H1 (cell line): ENCODE measurements around the gene PTPRT. TPM values are rescaled to one million over a fixed set of nuclear protein-coding genes. Genes with fewer than 3 reads are reported as not detected.

Source experiments
- CTCF ChIA-PET: fragments of 300-600 bp; sonication (Branson Sonifier 250); formaldehyde crosslinking; loops from one replicate; lab custom pipeline; 2021; ENCODE audit not compliant: partially characterized antibody; lab: Charles Lee
- POLR2A ChIA-PET: fragments of 300-600 bp; sonication (Branson Sonifier 250); formaldehyde crosslinking; loops from one replicate; lab custom pipeline; 2021; ENCODE audit warnings: inconsistent platforms; ENCODE audit not compliant: partially characterized antibody; lab: Charles Lee
- DNase-seq, 2 experiments: peaks; one replicate each; pipeline versions ENCODE4 v3.0.0 to v3.0.0-alpha.2; 2010 to 2022; ENCODE audit warnings: low spot score in 2 of 2, low read depth in 1 of 2, mixed read lengths in 1 of 2
- FAIRE-seq: peaks from 2 replicates; lab custom pipeline; 2011; peaks lifted over from hg19 to GRCh38; lab: Jason Lieb, UNC
- H2AFZ ChIP-seq: 2 replicates; pipeline ENCODE4 v1.8.1; 2012; ENCODE audit warnings: low read length, inconsistent platforms
- H2AK5ac ChIP-seq: 2 replicates; pipeline ENCODE4 v1.6.1; 2013; ENCODE audit warnings: low read depth, low read length
- H2BK120ac ChIP-seq: replicated peaks from 2 replicates; pipeline ENCODE3; 2013; ENCODE audit warnings: low read depth, low read length, inconsistent platforms
- H2BK12ac ChIP-seq: 2 replicates; pipeline ENCODE4 v1.6.1; 2013; ENCODE audit warnings: low read depth, low read length
- H2BK15ac ChIP-seq: 2 replicates; pipeline ENCODE4 v1.6.1; 2013; ENCODE audit warnings: low read length
- H2BK20ac ChIP-seq: 2 replicates; pipeline ENCODE4 v1.6.1; 2013; ENCODE audit warnings: low read length
- H2BK5ac ChIP-seq: 2 replicates; pipeline ENCODE4 v1.6.1; 2013; ENCODE audit warnings: low read depth, low read length
- H3K14ac ChIP-seq: 2 replicates; pipeline ENCODE4 v1.6.1; 2013; ENCODE audit warnings: inconsistent platforms; ENCODE audit not compliant: insufficient read length
- H3K18ac ChIP-seq: 2 replicates; pipeline ENCODE4 v1.6.1; 2013; ENCODE audit warnings: low read length; ENCODE audit errors: extremely low read depth
- H3K23ac ChIP-seq: 2 replicates; pipeline ENCODE4 v1.6.1; 2013; ENCODE audit warnings: inconsistent platforms; ENCODE audit not compliant: insufficient read length
- H3K23me2 ChIP-seq: 2 replicates; pipeline ENCODE4 v1.6.1; 2013; ENCODE audit warnings: low read depth, low read length
- H3K27ac ChIP-seq: 2 replicates; pipeline ENCODE4 v1.6.1; 2011; ENCODE audit warnings: low read depth, low read length, inconsistent platforms
- H3K27me3 ChIP-seq, 4 experiments: replicated peaks in 1 of 4; 1 replicate in 1 of 4; 2 replicates in 3 of 4; pipeline versions ENCODE4 v1.6.1 to v1.8.1; 2011 to 2013; ENCODE audit warnings: low read length in 3 of 4, mild to moderate bottlenecking in 3 of 4, inconsistent platforms in 2 of 4, mixed read lengths in 2 of 4, moderate library complexity in 1 of 4; ENCODE audit not compliant: control insufficient read depth in 3 of 4, insufficient read depth in 3 of 4; ENCODE audit errors: extremely low read depth in 1 of 4
- H3K36me3 ChIP-seq, 4 experiments: 2 replicates each; pipeline versions ENCODE4 v1.6.1 to v1.8.1; 2011 to 2013; ENCODE audit warnings: mild to moderate bottlenecking in 4 of 4, low read length in 3 of 4, moderate library complexity in 2 of 4, control low read depth in 1 of 4, inconsistent platforms in 1 of 4; ENCODE audit not compliant: insufficient read depth in 4 of 4, control insufficient read depth in 2 of 4
- H3K4ac ChIP-seq: replicated peaks from 2 replicates; pipeline ENCODE3; 2013; ENCODE audit warnings: low read length, low read depth, mixed read lengths, inconsistent platforms; ENCODE audit not compliant: insufficient read length
- H3K4me1 ChIP-seq, 4 experiments: replicated peaks in 1 of 4; 1 replicate in 1 of 4; 2 replicates in 3 of 4; pipeline versions ENCODE4 v1.6.1 to v1.8.1; 2011 to 2013; ENCODE audit warnings: low read length in 3 of 4, inconsistent platforms in 2 of 4, mixed read lengths in 1 of 4; ENCODE audit not compliant: insufficient read depth in 4 of 4, control insufficient read depth in 3 of 4
- H3K4me2 ChIP-seq, 2 experiments: 2 replicates each; pipeline versions ENCODE4 v1.6.1 to v1.8.1; 2011 to 2013; ENCODE audit warnings: low read depth in 2 of 2, low read length in 2 of 2, control low read depth in 1 of 2, inconsistent platforms in 1 of 2, mild to moderate bottlenecking in 1 of 2; ENCODE audit not compliant: insufficient read depth in 1 of 2
- H3K4me3 ChIP-seq, 4 experiments: fragments of 200-600, 300-600 bp in 1 of 4; sonication (generic), shearing (Covaris generic), sonication (Bioruptor Twin) in 1 of 4; 2 replicates each; pipeline versions ENCODE4 v1.5.1 to v1.8.1; 2011 to 2016; ENCODE audit warnings: low read length in 4 of 4, low read depth in 3 of 4, control low read depth in 2 of 4, inconsistent platforms in 2 of 4, mild to moderate bottlenecking in 2 of 4, mixed read lengths in 1 of 4, moderate library complexity in 1 of 4; ENCODE audit not compliant: insufficient read depth in 2 of 4; ENCODE audit errors: extremely low read depth in 1 of 4
- H3K56ac ChIP-seq: replicated peaks from 2 replicates; pipeline ENCODE3; 2013; ENCODE audit warnings: low read depth, mild to moderate bottlenecking, mixed read lengths, low read length, inconsistent platforms; ENCODE audit not compliant: insufficient read length
- H3K79me1 ChIP-seq: 2 replicates; pipeline ENCODE4 v1.6.1; 2013; ENCODE audit warnings: low read depth, low read length, control low read depth
- H3K79me2 ChIP-seq, 2 experiments: 2 replicates each; pipeline versions ENCODE4 v1.6.1 to v1.8.1; 2012 to 2013; ENCODE audit warnings: low read length in 2 of 2, mild to moderate bottlenecking in 2 of 2, inconsistent platforms in 1 of 2; ENCODE audit not compliant: insufficient read depth in 2 of 2, control insufficient read depth in 1 of 2
- H3K9ac ChIP-seq, 4 experiments: replicated peaks in 1 of 4; 1 replicate in 1 of 4; 2 replicates in 3 of 4; pipeline versions ENCODE4 v1.6.1 to v1.8.1; 2011 to 2013; ENCODE audit warnings: low read depth in 3 of 4, low read length in 3 of 4, control low read depth in 2 of 4, mild to moderate bottlenecking in 2 of 4, moderate library complexity in 2 of 4, inconsistent platforms in 1 of 4; ENCODE audit errors: extremely low read depth in 1 of 4
- H3K9me3 ChIP-seq, 2 experiments: 2 replicates each; pipeline versions ENCODE4 v1.6.1 to v1.8.1; 2012 to 2013; ENCODE audit warnings: mild to moderate bottlenecking in 2 of 2, moderate library complexity in 2 of 2, control low read depth in 1 of 2, inconsistent platforms in 1 of 2, low read depth in 1 of 2, low read length in 1 of 2, mixed read lengths in 1 of 2; ENCODE audit not compliant: insufficient read depth in 2 of 2
- H4K20me1 ChIP-seq, 2 experiments: replicated peaks in 1 of 2; 2 replicates each; pipeline versions ENCODE3 to v1.8.1; 2011 to 2013; ENCODE audit warnings: inconsistent platforms in 2 of 2, low read length in 2 of 2, mild to moderate bottlenecking in 1 of 2; ENCODE audit not compliant: insufficient read depth in 2 of 2, control insufficient read depth in 1 of 2
- H4K5ac ChIP-seq: 2 replicates; pipeline ENCODE4 v1.6.1; 2013; ENCODE audit warnings: low read length, low read depth, mixed read lengths, inconsistent platforms; ENCODE audit not compliant: insufficient read length
- H4K8ac ChIP-seq: 2 replicates; pipeline ENCODE4 v1.8.0; 2013; ENCODE audit warnings: mild to moderate bottlenecking, moderate library complexity, low read length, inconsistent platforms; ENCODE audit not compliant: insufficient read depth; ENCODE audit errors: extremely low read depth
- H4K91ac ChIP-seq: replicated peaks from 2 replicates; pipeline ENCODE3; 2013; ENCODE audit warnings: low read length, mixed read lengths, inconsistent platforms; ENCODE audit not compliant: insufficient read length
- CBX5 ChIP-seq: fragments of 300-800, 300-1000 bp; sonication (generic); IDR thresholded peaks from 2 replicates; pipeline ENCODE4 v1.7.1; 2016; ENCODE audit warnings: antibody characterized with exemption, low read length, low read depth
- CBX8 ChIP-seq: fragments of 300-800, 300-1000 bp; sonication (generic); IDR thresholded peaks from 2 replicates; pipeline ENCODE4 v1.7.1; 2016; ENCODE audit warnings: low read depth, low read length, borderline replicate concordance
- CHD2 ChIP-seq: IDR thresholded peaks from 2 replicates; pipeline ENCODE4 v1.6.1; 2012; ENCODE audit warnings: low read length, improper control_type of control experiment
- NANOG ChIP-seq: IDR thresholded peaks from 2 replicates; pipeline ENCODE4 v1.6.1; 2011; ENCODE audit warnings: low read length, low read depth, mild to moderate bottlenecking, inconsistent platforms; ENCODE audit not compliant: insufficient read depth, poor library complexity, severe bottlenecking
- SP2 ChIP-seq: IDR thresholded peaks from 2 replicates; pipeline ENCODE4 v1.6.1; 2012; ENCODE audit warnings: mild to moderate bottlenecking, low read length, inconsistent platforms
- TAF7 ChIP-seq: optimal IDR thresholded peaks from 2 replicates; pipeline ENCODE3; 2011; ENCODE audit warnings: low read depth, mild to moderate bottlenecking, inconsistent platforms, low read length, moderate library complexity, borderline replicate concordance
- WGBS, 2 experiments: shearing (Covaris generic) in 1 of 2; methylation state at CpG; one replicate each; pipeline versions ENCODE4 v1.1.6 to v1.1.7; 2013 to 2015; ENCODE audit warnings: low lambda C conversion rate in 2 of 2, mixed read lengths in 2 of 2, inconsistent platforms in 1 of 2, low coverage in 1 of 2, missing lambda C conversion rate in 1 of 2; ENCODE audit not compliant: insufficient replicate concordance in 2 of 2, insufficient coverage in 1 of 2, insufficient read length in 1 of 2; ENCODE audit errors: extremely low coverage in 1 of 2, missing lambda C conversion rate in 1 of 2; 5-methylcytosine and 5-hydroxymethylcytosine counted together
- polyA plus RNA-seq, 7 experiments: library from polyadenylated mRNA; depleted of rRNA in 3 of 7; stranded (reverse) in 5 of 7; unstranded in 2 of 7; fragments of >200 nt in 5 of 7; fragments of 200-250 nt in 2 of 7; gene quantifications; 1 replicate in 5 of 7; 2 replicates in 1 of 7; 4 replicates in 1 of 7; pipeline versions ENCODE4 v1.2.1 to v1.2.3, GENCODE V29; 2011 to 2013; ENCODE audit warnings: missing spikeins in 2 of 7, mixed read lengths in 2 of 7
- total RNA-seq: library from RNA; stranded (reverse); fragmentation: NEBNext Ultra II Directional; extraction: Animal tissue kit (Norgen Biotek cat#: 25700); gene quantifications from 2 replicates; pipeline ENCODE4 v1.2.1, GENCODE V29; 2021

The PTPRT gene
- total and polyA plus RNA-seq, 2 of the 8 experiments (the other 6 are each of a cell fraction or from before 2014, with no cell fraction given) = 0.33 to 1.8 TPM

DNA sequence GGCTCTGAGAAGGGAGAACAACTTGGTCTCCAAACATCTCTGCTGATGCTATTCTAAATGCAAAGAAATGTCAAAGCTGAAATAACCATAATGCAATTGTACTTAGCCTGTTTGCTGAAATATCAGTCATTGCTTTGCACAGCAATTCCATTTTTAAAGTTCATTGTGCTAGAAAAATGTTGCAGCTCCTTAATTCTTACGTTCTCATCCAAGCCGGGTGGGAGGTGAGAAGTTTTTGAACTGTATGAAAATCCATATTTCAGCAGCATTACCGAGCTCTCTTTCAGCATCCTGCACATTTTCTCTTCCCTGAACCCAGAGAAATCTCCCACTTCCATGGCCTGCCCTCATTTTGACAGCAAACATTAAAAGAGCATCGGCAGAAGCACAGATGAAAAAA lies 630.0 kb downstream of the PTPRT start:
- H3K56ac ChIP-seq = no peak overlapping the region
- no peak overlapping the region for H3K9ac ChIP-seq
- H3K23me2 ChIP-seq = no peaks in the 10 kb centered on the region
- H3K27ac ChIP-seq = no peak overlapping the region
- FAIRE-seq = no peak
- H4K5ac ChIP-seq = no peak overlapping the region
- H4K91ac ChIP-seq = no peak overlapping the region
- CTCF ChIA-PET = interaction anchor here (0.9 kb wide), 1 partner anchor 28 kb away, joined by 3 read pairs; no protein-coding TSS in a partner anchor
- no peaks in the 10 kb centered on the region for H3K9me3 ChIP-seq
- TF ChIP-seq TAF7 (no peak), SP2 (no peak), CBX8 (no peak), NANOG (no peak), CHD2 (no peak), CBX5 (no peak)
- no peak overlapping the region for H2AK5ac ChIP-seq
- no peak overlapping the region for H2BK20ac ChIP-seq
- no peaks in the 10 kb centered on the region for H3K4me1 ChIP-seq
- H3K18ac ChIP-seq = no peak overlapping the region
- no peaks in the 10 kb centered on the region for H4K20me1 ChIP-seq
- no peaks in the 10 kb centered on the region for H3K36me3 ChIP-seq
- H4K8ac ChIP-seq = no peak overlapping the region
- no peaks in the 10 kb centered on the region for H3K79me1 ChIP-seq
- H2BK120ac ChIP-seq = no peak overlapping the region
- POLR2A ChIA-PET = no interaction called here
- no peak overlapping the region for H2AFZ ChIP-seq
- no peak overlapping the region for H2BK12ac ChIP-seq
- H3K14ac ChIP-seq = no peak overlapping the region
- no peaks in the 10 kb centered on the region for H3K27me3 ChIP-seq
- no peak overlapping the region for H2BK15ac ChIP-seq
- no peak overlapping the region for H3K4me3 ChIP-seq
- 98% methylated on average over 4 of the region's 4 CpGs; no CpG with 5 or more reads in 1 of the 2 experiments for WGBS, 2 experiments
- H3K4me2 ChIP-seq = no peak overlapping the region
- no peak overlapping the region for H2BK5ac ChIP-seq
- no peak overlapping the region for H3K23ac ChIP-seq
- no peak for DNase-seq
- no peaks in the 10 kb centered on the region for H3K79me2 ChIP-seq
- no peak overlapping the region for H3K4ac ChIP-seq
